HG02610 (cell line): ENCODE results near the gene HUS1B.
"Not testable (repeated sequence)": the region's sequence is repeated elsewhere in the genome, so short reads cannot be mapped to it uniquely, and the experiment has no call there.

Source experiments
- ATAC-seq: cut with Tn5 transposase; IDR thresholded peaks from one replicate; pipeline ENCODE4 v1.9.1; 2021; ENCODE audit warnings: mild to moderate bottlenecking, moderate library complexity; ENCODE audit not compliant: unreplicated experiment

HUS1B gene

DNA sequence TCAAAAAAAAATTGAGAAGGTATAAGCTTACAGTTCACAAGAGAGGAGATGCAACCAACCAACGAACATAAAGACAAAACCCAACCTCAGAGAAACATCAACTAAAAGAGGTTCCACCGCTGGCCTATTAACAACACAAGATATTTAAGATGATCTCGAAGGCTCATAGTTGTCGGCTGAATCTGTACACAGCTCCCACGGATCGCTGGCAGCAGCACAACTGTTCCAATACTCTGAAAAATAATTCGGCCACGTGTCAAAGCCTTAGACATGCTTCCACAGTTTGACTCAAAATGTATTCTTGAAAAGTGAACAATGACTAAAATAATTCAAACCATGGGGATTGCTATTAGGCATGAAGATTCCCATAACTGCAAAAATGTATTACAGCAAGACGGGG lies 22.4 kb upstream of the HUS1B start:
- ATAC-seq, result no peak

DNA sequence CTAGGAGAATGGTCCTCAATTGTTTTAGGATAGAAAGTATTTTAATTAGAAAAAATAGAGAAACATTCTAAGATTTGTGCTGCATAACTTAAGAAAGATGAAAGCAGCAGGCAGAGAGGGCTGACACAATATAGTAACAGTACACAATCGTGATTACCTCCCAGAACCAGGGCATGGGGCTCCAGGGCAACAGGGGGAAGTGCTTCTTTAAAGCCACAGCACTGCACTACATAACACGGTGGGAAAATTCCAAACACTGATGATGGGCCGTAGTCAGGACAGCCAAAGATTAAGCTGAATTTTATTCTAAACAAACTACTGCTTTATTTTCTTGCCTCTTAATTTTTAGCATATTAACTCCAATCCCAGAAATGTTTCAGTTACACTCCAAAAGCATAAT lies 21.6 kb upstream of the HUS1B start:
- no peak for ATAC-seq

DNA sequence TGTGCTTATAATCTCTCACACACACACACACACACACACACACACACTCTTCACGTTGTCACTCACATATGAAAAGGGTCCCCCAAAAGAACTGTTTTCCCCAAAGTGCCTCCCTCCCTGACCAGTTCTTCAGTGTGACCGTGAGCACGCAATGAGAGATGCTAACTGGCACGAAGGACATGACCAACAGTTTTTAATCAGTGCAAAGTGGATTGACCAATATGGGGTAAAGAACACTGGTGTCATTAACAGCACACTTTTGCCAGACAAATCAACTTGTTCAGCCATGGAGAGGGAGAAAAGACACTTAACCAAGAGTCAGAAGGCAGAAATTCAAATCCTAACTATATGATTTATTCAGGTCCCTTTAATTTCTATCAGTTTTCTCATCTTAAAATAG lies 21.0 kb upstream of the HUS1B start:
- ATAC-seq, result no peak

DNA sequence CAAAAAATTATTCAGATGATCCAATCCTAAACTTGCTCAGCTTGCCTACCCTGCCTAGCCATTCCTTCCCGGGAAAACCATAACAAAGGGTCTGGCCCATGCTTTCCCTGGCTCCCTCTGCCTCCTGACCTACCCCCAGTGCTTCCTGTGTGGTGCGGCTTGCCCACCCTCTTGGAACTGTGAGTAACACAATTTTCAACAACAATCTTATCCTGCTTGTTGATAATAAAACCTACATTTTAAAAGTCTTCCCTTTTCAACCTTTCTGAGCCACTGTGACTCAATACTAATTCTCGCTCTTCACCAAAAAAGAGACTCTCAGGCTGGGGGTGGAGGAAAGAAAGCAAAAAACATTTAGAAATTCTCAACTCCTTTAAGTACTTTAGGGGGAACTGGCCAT lies 18.1 kb upstream of the HUS1B start:
- no peak for ATAC-seq

DNA sequence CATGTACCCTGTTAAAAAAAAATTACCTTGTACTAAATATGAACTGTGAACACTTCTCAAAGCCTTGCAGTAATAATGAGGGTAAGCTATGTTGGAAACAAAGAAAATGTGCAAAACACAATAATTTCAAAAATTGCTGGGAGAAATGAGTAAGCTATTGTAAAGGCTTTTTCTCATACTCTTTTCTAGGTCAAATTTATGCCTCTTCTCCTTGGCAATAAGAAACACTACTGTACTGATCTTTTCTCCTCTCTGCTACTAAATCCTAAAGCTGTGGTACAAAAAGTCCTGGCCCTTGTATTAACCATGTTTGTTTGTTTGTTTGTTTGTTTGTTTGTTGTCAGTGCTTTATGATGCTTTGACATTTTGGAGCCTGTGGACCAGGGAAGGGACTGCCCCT lies 17.5 kb upstream of the HUS1B start:
- no peak for ATAC-seq

DNA sequence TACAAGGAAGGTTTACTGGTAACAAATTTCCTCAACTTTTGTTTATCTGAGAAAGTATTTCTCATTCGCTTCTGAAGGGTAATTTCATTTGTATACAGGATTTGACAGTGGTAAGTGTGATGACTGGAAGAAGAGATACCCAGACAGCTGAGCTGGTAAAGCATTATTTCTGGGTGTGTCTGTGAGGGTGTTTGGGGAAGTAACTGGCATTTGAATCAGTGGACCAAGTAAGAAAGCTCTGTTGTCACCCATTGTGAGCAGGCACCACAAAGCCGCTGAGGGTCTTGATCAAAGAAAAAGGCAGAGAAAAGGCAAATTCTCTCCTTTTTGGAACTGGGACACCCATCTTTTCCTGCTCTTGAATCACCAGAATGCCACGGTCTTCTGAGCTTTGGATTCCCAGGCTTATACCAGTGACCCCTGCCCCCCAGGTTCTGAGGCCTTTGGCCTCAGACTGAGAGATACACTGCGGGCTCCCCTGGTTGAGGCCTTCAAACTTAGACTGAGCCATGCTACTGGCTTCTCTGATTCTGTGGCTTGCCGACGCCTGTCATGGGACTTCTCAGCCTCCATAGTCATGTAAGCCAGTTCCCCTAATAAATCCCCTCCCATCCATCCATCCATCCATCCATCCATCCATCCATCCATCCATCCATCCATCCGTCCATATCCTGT lies 10.5 kb upstream of the HUS1B start:
- no peak for ATAC-seq

DNA sequence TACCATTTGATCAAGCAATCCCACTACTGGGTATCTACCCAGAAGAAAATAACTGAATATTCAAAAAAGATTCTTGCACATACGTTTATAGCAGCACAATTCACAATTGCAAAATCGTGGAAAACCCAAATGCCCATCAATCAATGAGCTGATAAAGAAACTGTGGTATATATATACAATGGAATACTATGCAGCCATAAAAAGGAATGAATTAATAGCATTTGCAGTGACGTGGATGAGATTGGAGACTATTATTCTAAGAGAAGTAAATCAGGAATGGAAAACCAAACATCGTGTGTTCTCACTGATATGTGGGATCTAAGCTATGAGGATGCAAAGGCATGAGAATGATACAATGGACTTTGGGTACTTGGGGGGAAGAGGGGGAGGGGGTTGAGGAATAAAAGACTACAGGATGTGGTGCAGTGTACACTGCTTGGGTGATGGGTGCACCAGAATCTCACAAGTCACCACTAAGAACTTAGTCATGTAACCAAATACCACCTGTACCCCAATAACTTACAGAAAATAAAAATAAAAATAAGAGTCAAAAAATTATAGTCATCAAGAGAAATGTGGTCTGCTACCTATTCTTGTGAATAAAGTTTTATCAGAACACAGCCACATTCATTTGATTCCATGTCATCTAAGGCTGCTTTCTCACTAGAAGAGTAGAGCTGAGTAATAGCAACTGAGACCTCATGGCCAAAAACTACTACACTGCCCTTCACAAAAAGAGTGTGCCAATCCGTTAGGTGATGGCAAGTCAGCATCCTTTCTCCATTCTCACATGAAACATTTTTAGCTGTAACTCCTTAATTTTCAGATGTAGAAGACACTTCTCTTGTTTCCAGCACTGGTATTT lies 8.7 kb upstream of the HUS1B start:
- no peak for ATAC-seq

DNA sequence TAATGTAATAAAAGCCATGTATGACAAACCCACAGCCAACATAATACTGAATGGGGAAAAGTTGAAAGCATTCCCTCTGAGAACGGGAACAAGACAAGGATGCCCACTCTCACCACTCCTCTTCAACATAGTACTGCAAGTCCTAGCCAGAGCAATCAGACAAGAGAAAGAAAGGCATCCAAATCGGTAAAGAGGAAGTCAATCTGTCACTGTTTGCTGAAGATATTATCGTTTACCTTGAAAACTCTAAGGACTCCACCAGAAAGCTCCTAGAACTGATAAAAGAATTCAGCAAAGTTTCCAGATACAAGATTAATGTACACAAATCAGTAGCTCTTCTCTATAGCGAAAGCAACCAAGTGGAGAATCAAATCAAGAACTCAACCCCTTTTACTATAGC lies 6.9 kb upstream of the HUS1B start:
- ATAC-seq, result not testable (repeated sequence)

DNA sequence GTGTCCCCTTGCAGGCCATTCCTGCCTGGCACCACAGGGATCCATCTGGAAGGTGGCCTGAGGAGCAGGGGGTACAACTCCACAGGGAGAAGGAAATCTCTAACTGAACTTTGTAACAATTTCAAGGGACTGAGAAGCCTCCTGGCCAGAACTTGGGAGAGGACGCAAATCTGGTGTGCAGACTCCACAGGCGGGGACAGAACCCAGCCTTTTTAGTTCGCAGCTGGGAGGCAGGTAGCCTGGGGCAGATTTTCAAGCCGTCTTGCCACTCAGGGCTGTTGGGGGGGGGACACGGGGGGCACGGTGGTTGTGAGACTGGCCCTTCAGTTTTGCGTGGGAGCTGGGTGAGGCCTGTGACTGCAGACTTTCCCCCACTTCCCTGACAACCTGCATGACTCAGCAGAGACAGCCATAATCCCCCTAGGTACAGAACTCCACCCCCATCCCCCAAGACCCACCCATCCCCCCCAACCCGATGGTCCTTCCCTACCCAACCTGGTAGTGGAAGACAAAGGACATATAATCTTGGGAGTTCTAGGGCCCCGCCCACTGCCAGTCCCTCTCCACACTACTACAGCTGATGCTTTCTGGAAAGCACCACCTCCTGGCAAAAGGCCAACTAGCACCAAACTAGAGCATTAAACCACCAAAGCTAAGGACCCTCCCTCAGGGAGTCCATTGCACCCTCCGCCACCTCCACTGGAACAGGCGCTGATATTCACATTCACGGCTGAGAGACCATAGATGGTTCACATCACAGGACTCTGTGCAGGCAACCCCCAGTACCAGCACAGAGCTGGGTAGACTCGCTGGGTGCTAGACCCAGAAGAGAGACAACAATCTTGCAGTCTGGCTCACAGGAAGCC lies 3.0 kb upstream of the HUS1B start:
- ATAC-seq, result no peak

DNA sequence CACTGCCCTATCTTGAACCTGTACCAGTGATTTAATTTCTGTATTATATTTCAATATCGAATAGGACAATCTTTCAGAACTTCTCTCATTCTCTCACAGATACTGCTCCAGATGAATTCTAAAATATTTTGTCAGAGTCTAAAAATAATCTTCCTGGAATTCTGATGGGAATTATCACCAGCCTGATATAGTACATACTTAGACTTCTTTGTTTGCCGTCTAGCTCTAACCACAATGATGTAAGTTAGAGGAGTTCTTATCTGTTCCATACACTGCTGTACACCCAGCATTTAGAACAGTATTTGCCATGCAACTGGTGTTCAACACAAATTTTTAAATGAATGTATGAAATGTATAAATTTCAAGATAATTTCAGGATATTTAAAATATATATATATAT lies 1.3 kb upstream of the HUS1B start:
- ATAC-seq, result no peak

DNA sequence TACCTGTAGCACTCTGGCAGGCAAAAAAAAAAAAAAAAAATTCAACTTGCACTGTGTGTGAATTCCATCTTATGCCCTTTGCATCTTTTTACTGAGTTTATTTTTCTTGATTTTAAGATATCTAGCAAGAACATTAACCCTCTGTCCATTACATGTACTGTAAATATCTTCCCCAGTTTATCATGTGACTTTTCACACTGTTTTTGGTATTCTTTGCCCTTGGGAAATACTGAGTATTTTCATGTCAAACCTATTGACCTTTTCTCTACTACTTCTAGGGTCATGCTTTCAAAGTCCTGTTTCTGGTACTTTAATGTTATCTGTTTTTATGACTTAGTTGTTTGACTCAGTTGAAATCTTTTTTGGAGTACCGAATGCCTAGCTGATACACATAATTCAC lies 843 bp upstream of the HUS1B start:
- no peak for ATAC-seq

DNA sequence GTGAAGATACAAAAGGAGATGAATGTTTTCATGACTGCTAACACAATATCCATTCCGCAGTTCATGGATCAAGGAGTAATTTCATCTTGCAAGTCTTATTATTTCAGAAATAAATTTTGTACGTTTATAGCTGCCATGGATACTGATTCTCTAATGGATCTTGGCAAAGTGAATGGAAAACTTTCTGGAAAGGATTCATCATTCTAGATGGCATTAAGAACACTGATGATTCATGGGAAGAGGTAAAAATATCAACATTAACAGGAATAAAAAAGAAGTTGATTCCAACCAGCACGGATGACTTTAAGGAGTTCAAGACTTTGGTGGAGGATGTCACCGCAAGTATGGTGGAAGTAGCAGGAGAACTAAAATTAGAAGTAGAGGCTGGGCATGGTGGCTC lies 2.8 kb downstream of the HUS1B start:
- no peak for ATAC-seq

DNA sequence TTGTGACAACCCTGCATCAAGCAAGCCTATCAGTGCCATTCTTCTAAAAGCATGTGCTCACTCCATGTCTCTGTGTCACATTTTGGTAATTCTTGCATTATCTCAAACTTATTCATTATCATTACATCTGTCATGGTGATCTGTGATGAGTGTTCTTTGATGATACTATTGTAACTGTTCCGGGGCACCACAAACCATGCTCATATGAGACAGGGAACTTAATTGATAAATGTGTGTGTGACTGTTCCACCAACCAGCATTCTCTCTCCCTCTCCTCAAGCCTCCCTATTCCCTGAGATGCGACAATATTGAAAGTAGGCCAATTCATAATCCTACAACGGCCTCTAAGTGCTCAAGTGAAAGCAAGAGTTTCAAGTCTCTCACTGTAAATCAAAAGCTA lies 4.0 kb downstream of the HUS1B start:
- ATAC-seq, result no peak

DNA sequence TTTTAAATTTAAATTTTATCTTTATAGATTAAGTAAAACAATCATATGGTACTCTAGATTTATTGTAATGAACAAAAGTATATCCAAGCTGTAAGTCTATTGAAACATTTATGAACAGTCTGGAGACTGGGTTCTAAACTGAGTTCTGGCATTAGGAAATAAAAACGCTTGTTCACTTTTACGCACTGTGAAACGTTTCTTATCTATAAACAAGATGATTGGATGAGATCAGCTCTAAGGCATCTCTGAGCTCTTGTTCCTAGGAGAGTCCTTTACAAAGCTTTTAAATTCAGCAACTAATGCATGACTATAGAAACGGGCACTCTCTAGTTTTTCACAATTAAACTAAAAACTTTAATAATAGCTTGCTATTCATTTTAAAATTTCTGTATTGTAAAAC lies 6.8 kb downstream of the HUS1B start:
- no peak for ATAC-seq

DNA sequence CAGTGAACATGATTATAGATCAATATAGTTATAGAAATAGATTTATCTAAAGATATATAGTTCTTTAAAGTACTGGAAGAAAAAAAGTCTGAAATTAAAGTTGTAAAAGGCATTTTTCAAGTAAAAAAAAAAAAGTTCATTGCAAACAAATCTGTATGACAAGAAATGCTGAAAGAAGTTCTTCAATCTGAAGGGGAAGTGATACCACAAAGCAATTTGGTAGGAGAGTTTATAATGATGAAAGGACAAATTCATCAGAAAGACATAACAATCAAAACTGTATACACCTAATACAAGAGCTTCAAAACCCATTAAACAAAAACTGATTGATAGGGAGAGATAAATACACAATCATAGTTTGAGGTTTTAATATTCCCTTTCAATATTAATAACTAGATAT lies 14.1 kb downstream of the HUS1B start:
- ATAC-seq, result no peak

DNA sequence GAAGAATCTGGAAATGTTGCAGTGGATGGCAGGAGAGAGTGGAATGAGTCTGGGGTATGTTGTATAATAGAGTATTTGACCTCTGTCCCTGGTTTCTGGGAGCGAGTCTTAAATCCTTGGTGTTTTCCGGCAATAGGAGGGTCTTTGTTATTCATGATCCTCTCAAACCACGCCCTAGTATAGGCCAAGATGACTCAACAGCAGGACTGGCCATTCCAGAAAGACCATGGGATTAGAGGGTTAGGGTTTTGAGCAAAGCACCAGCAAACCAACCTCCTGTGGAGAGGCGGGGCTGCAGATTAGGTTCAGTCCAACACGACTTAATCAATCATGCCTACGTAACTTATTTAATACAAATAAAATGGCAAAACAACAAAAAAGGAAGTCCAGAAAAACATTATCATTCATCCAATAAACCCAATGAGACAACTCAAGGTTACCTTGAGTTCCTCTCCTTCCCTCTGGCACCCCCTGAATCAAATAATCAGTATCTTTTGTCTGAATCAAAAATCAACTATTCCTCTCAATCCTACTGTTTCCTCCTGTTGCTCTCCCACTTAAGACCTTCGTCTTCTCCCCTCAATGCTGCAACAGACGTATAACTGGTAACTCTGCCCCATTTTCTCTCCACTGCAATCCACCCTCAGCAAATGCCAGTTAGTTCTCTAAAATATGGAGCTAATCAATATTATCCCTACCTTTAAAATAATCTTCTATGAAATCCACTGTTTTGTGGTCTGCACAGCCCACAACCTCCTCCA lies 15.5 kb downstream of the HUS1B start:
- no peak for ATAC-seq

DNA sequence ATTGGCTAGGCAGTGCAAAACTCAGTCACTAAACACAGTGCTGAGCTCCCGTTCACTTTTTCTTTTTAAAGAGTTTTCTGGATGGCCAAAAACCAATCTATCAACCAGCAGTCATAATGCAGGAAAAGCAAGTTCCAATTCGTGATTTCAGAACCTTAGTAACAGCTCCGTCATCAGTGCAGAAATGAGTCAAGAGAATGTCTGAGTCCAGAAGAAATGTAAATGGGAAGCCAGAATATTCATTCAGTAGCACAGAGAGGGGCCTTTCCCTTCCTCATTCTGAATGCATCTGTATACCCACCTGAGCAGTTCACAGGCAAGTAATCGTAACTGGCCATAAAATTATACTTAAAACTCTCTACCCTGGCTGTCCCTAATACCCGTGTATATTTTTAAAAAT lies 20.4 kb downstream of the HUS1B start:
- peak; percentile 85 for ATAC-seq

DNA sequence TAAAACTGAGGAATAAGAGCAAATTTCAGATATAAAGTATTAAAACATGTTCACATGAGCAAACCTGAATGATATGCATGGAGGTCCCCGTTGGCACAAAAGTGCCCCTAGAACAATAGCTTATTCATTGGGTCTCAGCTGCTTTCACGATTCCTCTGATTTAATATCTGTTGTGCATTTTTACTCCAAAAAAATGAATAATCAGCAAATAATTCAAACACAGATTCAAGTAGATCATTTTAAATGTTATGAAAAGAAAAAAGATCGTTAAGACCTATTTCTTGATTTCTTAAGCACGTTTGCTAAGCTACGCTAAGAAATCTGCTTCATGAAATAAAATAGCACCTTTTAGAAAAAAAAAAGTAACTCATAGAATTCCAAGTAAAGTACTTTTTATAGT lies 21.7 kb downstream of the HUS1B start:
- no peak for ATAC-seq

DNA sequence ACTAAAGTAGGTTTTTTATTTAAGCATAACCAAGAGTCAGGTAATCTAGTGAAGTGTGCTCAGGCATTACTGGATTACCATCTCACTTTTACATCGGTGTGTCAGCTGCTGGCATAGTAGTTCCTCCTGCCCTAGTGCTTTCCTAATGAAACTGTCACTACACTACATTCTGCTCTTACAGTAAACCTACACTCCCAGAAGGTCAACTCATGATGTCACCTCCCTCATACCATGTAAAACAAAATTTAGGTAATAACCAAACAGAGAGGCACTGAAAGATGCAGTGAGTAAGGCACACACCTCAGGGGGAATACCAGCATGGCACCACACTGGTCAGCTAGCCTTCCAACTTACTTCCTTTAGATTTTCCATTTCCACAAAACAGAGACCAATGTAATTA lies 23.3 kb downstream of the HUS1B start:
- no peak for ATAC-seq

DNA sequence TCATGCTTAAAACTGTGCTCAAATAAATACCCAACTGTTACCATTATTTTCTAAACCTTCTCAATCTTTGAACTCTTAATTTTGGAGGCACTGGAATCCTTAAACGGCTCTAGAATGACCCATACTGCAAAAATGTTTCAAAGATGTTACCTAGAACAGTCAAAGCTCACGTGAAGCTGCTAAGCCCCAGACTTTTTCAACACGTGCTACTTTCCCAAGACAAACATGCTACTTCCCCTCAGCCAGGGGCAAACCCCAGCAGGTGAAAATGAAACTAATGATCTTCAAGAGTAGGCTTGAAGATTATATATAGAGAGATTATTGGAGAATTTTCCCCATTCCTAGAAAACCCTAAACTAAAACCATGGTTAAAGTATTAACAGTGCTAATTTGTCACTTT lies 28.1 kb downstream of the HUS1B start:
- ATAC-seq, result peak; percentile 49

DNA sequence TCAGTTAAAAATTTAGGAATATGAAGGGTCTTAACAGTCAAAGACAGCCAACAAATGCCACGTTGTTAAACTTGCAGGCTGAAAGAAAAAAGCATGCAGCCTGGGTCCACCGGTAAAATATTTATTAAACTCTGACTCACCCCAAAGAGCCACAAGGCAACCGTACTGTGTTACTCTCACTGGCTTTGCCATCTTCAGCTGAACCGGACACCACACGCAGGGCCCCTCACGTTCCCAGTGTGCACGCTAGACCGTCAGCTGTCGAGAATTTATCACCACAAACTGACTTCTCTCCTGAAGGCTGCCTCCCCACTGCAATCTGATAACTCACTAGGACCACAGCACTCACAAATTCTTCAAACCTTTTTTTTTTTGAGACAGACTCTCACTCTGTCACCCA lies 30.7 kb downstream of the HUS1B start:
- no peak for ATAC-seq
